Measurements from ENCODE around the gene CAPG.

DNA sequence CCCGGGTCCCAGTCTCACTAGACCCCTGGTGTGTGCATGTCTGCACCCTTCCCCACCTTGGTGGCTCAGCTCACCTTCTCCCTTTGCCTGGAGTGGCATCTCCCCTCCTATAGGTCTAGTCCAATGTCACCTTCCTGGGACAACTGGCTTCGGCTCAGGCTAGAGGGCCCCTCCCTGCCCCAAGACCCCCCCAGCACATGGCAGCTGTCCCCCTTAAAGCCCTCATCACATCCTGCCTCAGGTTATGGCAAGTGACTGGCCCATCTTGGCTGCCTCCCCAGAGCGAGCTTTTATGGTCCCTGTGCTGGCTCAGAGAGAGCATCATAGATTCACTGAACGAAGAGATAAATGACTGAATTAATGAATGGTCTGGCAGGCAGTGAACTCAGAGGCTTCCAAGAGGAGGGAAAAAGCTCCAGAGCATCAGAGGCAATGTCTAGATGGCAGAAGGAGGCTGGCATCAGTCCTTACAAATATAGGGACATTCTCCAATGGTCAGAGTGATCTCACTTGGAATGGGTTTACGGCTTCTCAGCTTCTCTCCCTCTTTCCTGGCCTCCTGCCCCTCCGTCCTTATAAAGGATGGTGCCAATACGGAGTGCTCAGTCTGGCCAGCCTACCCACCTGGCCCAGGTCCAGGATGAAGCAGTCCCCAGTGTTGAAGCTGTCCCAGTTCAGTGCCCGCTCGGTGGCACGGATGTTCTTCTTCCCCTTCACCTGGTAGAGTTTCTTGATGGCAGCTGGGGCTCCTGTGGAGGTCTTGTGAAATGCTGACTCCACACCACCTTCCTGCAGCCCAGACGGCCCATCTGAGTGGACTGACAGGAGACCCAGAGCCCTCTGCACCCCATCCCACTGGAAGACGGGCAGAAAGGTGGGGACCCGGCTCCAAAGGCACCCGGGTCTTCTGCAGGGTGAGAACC, 9.4 kb downstream of the CAPG start:
- TF ChIP-seq, protein P1, sequence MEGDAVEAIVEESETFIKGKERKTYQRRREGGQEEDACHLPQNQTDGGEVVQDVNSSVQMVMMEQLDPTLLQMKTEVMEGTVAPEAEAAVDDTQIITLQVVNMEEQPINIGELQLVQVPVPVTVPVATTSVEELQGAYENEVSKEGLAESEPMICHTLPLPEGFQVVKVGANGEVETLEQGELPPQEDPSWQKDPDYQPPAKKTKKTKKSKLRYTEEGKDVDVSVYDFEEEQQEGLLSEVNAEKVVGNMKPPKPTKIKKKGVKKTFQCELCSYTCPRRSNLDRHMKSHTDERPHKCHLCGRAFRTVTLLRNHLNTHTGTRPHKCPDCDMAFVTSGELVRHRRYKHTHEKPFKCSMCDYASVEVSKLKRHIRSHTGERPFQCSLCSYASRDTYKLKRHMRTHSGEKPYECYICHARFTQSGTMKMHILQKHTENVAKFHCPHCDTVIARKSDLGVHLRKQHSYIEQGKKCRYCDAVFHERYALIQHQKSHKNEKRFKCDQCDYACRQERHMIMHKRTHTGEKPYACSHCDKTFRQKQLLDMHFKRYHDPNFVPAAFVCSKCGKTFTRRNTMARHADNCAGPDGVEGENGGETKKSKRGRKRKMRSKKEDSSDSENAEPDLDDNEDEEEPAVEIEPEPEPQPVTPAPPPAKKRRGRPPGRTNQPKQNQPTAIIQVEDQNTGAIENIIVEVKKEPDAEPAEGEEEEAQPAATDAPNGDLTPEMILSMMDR (IDR thresholded peaks at IDR 0.05) = no peak
- TF ChIP-seq POLR2A (IDR thresholded peaks at IDR 0.05) = no peak
- TF ChIP-seq POLR2AphosphoS5 (IDR thresholded peaks at IDR 0.05) = no peak
- TF ChIP-seq EP300 (IDR thresholded peaks at IDR 0.05; ENCODE audit: low read depth) = no peak

Data from transverse colon (tissue), 4 donors.